Large intestine (tissue), 3 donors: ENCODE results near the gene POLQ. TPM values are rescaled to one million over a fixed set of nuclear protein-coding genes. Genes with fewer than 3 reads are reported as not detected.
A peak's percentile ranks its signal among the peaks of the same experiment; 100 is the strongest.
"Not testable (repeated sequence)": the region's sequence is repeated elsewhere in the genome, so short reads cannot be mapped to it uniquely, and the experiment has no call there.

Source experiments
- DNase-seq, 2 donors: peaks; one replicate each; pipeline versions ENCODE4 v3.0.0 to v3.0.0-alpha.2; 2013
- H3K27ac ChIP-seq: one replicate; pipeline ENCODE4 v1.5.1; 2013; ENCODE audit warnings: low read length
- H3K27me3 ChIP-seq: 2 replicates; pipeline ENCODE4 v1.6.1; 2013; ENCODE audit warnings: low read length; ENCODE audit not compliant: control insufficient read depth, insufficient read depth
- H3K36me3 ChIP-seq: 2 replicates; pipeline ENCODE4 v1.6.1; 2013; ENCODE audit warnings: low read length; ENCODE audit not compliant: control insufficient read depth, insufficient read depth
- H3K4me1 ChIP-seq: one replicate; pipeline ENCODE4 v1.6.1; 2013; ENCODE audit warnings: low read length; ENCODE audit not compliant: control insufficient read depth, insufficient read depth
- H3K4me3 ChIP-seq: one replicate; pipeline ENCODE4 v1.5.1; 2013; ENCODE audit warnings: low read length
- H3K9me3 ChIP-seq: one replicate; pipeline ENCODE4 v1.6.1; 2013; ENCODE audit warnings: mild to moderate bottlenecking, low read depth, low read length, moderate library complexity; ENCODE audit not compliant: control insufficient read depth
- WGBS: methylation state at CpG from one replicate; pipeline ENCODE4 v1.1.5; 2013; ENCODE audit warnings: low lambda C conversion rate; ENCODE audit not compliant: insufficient coverage; 5-methylcytosine and 5-hydroxymethylcytosine counted together
- polyA plus RNA-seq: library from polyadenylated mRNA; unstranded; fragments of 120-200 nt; gene quantifications from one replicate; pipeline ENCODE4 v1.2.1, GENCODE V29; 2013

Gene POLQ
- polyA plus RNA-seq, 1 donor, result 4.0 TPM

DNA sequence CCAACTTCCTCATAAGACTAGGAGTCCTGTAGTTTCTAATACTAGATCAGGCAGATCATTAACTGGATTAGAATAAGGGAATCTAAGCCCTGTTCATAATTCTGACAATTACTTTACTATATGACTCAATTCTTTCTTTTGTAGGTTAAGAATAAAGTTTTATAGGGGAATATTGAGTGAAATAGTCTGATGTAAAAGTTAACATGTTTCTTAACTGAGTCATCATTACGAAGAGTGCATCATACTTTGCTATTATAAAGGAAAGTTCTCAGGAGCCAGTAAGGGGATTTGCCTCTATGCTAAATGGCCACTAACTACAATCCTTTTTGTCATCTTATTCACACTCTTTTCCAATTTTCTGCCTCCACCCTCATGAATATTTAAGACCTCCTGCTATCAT is 63.1 kb downstream of the POLQ start:
- Histone ChIP-seq H3K36me3 (no peaks in the 10 kb centered on the region), H3K27ac (no peak overlapping the region), H3K9me3 (no peaks in the 10 kb centered on the region), H3K4me3 (no peak overlapping the region), H3K4me1 (no peaks in the 10 kb centered on the region), H3K27me3 (no peaks in the 10 kb centered on the region)
- no peak for DNase-seq
- no CpG with 5 or more reads among the region's 1 CpG for WGBS

DNA sequence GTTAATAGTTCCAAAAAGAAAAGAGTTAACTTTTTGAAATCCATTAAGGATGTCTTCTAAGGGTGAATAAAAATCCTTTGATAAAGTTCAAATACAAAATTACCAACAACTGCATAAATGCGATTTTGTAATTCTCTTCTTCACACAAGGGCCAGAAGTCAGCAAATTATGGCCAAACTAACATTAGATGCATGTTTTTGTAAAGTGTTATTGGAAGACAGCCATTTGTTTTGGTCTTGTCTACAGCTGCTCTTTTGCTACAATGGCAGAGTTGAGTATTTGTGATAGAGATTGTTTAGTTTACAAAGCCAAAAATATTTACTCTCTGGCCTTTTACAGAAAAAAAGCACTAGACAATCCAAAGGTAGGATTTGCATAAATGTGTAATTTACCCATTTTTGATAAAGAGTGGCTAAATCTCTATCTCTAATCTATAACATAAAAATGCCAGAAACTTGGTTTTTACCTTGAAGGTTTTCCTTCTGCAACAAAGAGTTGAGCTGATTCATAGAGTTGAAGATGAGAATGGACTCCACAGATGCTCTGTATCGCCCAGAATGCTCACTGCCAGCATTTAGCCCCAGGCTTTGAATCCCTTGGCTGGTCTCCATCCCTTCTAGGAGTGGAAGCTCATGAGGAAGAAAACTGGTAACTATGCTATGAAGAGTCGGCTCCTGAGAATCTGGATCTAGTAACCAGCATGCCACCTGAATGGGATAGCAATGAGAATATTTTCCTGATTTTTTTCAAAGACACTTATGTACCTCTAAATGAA is 64.5 kb downstream of the POLQ start:
- no peak overlapping the region for H3K27ac ChIP-seq
- no peaks in the 10 kb centered on the region for H3K36me3 ChIP-seq
- no peak for DNase-seq
- no peak overlapping the region for H3K4me3 ChIP-seq
- H3K4me1 ChIP-seq, result no peaks in the 10 kb centered on the region
- WGBS, result no CpG with 5 or more reads among the region's 3 CpGs
- no peaks in the 10 kb centered on the region for H3K27me3 ChIP-seq
- no peaks in the 10 kb centered on the region for H3K9me3 ChIP-seq

DNA sequence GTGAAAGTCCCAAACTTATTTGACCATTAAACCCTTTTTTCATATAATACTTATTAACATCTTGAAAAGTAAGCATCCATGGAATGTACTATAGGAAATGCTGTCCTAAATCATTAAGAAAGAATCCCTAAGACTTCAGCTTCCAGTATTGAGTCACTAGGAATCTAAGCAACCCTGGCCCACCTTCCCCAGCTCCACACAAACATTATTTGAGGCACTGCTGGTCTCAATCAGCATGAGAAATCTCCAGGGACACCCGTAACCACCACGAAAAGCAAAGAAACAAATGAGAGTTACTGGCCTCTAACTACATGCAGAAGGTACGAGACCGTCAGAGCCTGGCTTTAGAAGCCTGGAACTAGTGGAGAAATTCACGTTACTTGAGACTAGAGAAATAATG is 68.2 kb downstream of the POLQ start:
- no peaks in the 10 kb centered on the region for H3K4me1 ChIP-seq
- no peaks in the 10 kb centered on the region for H3K27me3 ChIP-seq
- H3K36me3 ChIP-seq, result peaks cover 2% of the 10 kb centered on the region
- no peak for DNase-seq
- H3K9me3 ChIP-seq, result no peaks in the 10 kb centered on the region
- H3K27ac ChIP-seq, result no peak overlapping the region
- H3K4me3 ChIP-seq, result no peak overlapping the region
- no CpG with 5 or more reads among the region's 5 CpGs for WGBS

DNA sequence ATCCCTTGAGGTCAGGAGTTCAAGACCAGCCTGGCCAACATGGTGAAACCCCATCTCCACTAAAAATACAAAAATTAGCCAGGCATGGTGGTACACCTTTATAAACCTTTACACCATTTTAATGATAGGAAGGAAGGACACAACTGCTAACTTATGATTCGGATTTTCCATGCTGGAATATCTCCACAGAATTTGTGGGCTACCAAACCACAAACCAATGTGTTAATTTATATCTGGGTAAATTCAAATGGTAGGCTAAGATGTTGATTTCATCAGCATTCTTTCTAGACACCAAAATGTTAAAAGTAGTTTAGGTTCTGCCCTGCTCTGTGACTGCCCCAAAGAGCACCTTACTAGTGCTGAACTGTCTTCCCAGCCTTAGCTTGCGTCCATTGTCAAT is 72.8 kb downstream of the POLQ start:
- H3K9me3 ChIP-seq, result no peaks in the 10 kb centered on the region
- H3K4me1 ChIP-seq, result no peaks in the 10 kb centered on the region
- H3K27ac ChIP-seq, result no peak overlapping the region
- DNase-seq, result no peak
- H3K4me3 ChIP-seq, result no peak overlapping the region
- H3K27me3 ChIP-seq, result no peaks in the 10 kb centered on the region
- H3K36me3 ChIP-seq, result peaks cover 2% of the 10 kb centered on the region
- WGBS, result no CpG with 5 or more reads among the region's 2 CpGs

DNA sequence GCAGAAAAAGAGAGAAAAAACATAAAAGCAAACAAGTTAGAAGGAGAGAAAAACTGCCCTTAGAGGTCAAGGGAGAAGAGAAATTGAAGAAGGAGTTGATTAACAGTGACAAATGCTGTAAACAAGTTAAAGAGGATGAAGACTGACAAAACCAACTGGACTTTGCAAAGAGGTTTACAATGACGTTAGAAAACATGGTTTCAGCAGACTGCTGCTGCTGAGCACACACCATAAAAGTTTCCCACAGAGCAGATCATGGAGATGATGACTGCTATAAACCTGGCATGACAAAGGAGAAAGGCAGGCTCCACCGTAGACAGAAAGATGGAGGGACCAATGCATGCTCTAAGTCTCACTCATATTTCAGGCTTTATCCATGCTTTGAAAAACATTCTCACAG is 78.7 kb downstream of the POLQ start:
- Histone ChIP-seq H3K36me3 (peaks cover 3% of the 10 kb centered on the region), H3K4me3 (no peak overlapping the region), H3K9me3 (no peaks in the 10 kb centered on the region), H3K27ac (no peak overlapping the region), H3K4me1 (no peaks in the 10 kb centered on the region), H3K27me3 (no peaks in the 10 kb centered on the region)
- peak; percentile 5 to 6 for DNase-seq
- WGBS, result no CpG with 5 or more reads among the region's 2 CpGs

DNA sequence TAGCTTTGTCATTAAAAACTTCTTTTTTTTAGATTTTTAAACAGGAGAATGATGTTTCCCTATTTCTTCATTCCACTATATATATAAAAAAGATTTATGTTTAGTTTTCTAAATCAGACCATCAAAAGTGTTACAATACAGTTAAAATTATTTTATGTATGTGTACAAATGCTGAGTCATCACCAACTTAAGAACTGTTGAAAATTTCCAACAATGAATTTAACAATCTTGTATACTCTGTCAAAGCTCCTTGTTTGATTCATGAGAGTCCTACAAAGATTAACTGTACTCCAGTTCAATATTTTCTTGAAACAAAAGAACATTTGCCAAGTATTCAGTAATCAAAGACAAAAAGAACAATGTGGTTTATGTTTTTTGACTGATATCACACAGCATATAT is 82.0 kb downstream of the POLQ start:
- no peaks in the 10 kb centered on the region for H3K9me3 ChIP-seq
- no peak for DNase-seq

DNA sequence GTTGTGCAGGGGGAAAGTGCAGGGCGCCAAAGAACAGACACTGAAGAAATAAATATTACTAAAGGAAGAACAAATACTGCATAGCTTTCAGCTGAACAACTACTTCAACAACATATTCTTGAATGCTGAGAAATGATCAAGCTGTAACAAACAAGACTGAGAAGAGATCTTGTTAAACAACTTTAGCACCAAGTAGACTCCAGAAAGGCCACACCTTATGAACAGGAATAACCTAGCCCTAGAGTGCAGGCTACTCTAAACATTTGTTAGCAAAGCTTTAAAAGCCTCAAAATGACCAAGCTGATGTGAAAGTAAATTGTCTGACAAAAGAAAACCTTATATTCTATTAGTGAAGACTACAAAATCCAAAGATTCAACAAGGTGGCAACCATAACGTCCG is 83.2 kb downstream of the POLQ start:
- 100% methylated on average over 2 of the region's 3 CpGs for WGBS
- Histone ChIP-seq H3K4me1 (no peaks in the 10 kb centered on the region), H3K9me3 (no peaks in the 10 kb centered on the region), H3K27ac (no peak overlapping the region), H3K27me3 (no peaks in the 10 kb centered on the region), H3K36me3 (peaks cover 5% of the 10 kb centered on the region), H3K4me3 (no peak overlapping the region)
- DNase-seq, result no peak

More for the DNA sequence above, 82.0 kb downstream of the POLQ start:
- no peaks in the 10 kb centered on the region for H3K4me1 ChIP-seq
- no peak overlapping the region for H3K4me3 ChIP-seq
- peaks cover 4% of the 10 kb centered on the region for H3K36me3 ChIP-seq
- no peaks in the 10 kb centered on the region for H3K27me3 ChIP-seq
- no peak overlapping the region for H3K27ac ChIP-seq

DNA sequence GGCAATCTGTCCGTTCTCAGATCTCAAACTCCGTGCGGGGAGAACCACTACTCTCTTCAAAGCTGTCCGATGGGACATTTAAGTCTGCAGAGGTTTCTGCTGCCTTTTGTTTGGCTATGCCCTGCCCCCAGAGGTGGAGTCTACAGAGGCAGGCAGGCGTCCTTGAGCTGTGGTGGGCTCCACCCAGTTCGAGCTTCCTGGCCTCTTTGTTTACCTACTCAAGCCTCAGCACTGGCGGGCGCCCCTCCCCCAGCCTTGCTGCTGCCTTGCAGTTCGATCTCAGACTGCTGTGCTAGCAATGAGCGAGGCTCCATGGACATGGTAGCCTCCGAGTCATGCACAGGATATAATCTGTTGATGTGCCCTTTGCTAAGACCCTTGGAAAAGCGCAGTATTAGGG is 94.0 kb downstream of the POLQ start:
- not testable (repeated sequence) for H3K4me3 ChIP-seq, H3K4me1 ChIP-seq, DNase-seq, H3K9me3 ChIP-seq, H3K27ac ChIP-seq, H3K36me3 ChIP-seq, H3K27me3 ChIP-seq
- WGBS, result no CpG with 5 or more reads among the region's 12 CpGs

DNA sequence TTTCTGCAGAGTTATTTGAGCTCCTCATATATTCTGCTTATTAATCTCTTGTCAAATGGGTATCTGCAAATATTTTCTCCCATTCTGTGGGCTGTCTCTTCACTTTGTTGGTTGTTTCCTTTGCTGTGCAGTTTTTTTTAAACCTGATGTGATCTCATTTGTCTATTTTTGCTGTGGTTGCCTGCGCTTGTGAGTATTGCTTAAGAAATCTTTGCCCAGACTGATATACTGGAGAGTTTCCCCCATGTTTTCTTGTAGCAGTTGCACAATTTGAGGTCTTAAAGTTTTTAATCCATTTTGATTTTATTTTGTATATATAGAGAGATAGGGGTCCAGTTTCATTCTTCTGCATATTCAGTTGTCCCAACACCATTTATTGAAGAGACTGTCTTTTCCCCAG is 102.3 kb downstream of the POLQ start:
- no peaks in the 10 kb centered on the region for H3K9me3 ChIP-seq
- no peaks in the 10 kb centered on the region for H3K27me3 ChIP-seq
- H3K36me3 ChIP-seq, result no peaks in the 10 kb centered on the region
- H3K4me3 ChIP-seq, result no peak overlapping the region
- no CpG with 5 or more reads among the region's 1 CpG for WGBS
- H3K27ac ChIP-seq, result no peak overlapping the region
- no peak for DNase-seq
- H3K4me1 ChIP-seq, result no peaks in the 10 kb centered on the region

DNA sequence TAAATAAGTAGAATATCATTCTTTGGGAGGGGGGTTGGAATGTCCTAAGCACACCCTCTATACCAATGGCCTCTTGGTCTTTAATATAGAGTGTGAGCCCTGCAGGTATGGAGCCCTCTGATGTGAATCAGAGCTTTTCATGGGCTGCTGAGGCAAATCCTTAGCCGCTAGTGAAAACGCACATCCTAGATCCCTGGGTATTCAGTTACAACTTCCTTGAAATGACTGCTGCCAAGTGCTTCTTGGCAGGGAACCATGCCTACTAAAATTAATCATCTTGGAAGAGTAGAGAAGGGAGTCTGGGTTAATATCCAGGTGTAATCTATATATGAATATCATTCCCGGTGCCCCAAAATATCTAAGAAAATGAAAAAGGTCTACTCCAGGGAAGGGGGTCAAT is 109.1 kb downstream of the POLQ start:
- Histone ChIP-seq H3K9me3 (no peaks in the 10 kb centered on the region), H3K27ac (no peak overlapping the region), H3K27me3 (no peaks in the 10 kb centered on the region), H3K36me3 (no peaks in the 10 kb centered on the region), H3K4me1 (no peaks in the 10 kb centered on the region), H3K4me3 (no peak overlapping the region)
- no peak for DNase-seq
- no CpG with 5 or more reads among the region's 3 CpGs for WGBS

DNA sequence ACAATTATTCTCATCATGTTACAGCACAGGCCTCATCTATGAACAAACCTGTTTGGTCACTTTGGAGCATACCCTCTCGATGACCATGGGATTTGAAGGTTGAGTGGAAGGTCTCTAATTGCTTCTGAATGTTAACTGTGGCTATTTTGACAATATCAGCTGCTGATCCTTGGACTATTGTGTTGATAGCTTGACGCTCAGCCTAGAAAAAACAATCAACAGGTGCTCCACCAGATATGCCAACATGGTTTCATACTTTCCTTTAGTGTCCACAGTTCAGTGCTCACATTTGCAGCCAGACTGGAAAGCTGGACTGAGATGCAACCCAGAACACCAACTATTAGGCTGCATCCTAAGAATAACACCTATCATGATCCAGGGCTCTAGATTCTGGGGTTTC is 109.7 kb downstream of the POLQ start:
- 100% methylated on average over 1 of the region's 2 CpGs for WGBS
- no peak for DNase-seq
- H3K4me1 ChIP-seq, result no peaks in the 10 kb centered on the region

More for the DNA sequence above, 109.7 kb downstream of the POLQ start:
- Histone ChIP-seq H3K9me3 (no peaks in the 10 kb centered on the region), H3K36me3 (no peaks in the 10 kb centered on the region), H3K27ac (no peak overlapping the region), H3K4me3 (no peak overlapping the region), H3K27me3 (no peaks in the 10 kb centered on the region)
